ENCODE results near the gene MED1. TPM values are rescaled to one million over a fixed set of nuclear protein-coding genes. Genes with fewer than 3 reads are reported as not detected.
"Not testable (repeated sequence)": the region's sequence is repeated elsewhere in the genome, so short reads cannot be mapped to it uniquely, and the experiment has no call there.

MED1 gene, protein sequence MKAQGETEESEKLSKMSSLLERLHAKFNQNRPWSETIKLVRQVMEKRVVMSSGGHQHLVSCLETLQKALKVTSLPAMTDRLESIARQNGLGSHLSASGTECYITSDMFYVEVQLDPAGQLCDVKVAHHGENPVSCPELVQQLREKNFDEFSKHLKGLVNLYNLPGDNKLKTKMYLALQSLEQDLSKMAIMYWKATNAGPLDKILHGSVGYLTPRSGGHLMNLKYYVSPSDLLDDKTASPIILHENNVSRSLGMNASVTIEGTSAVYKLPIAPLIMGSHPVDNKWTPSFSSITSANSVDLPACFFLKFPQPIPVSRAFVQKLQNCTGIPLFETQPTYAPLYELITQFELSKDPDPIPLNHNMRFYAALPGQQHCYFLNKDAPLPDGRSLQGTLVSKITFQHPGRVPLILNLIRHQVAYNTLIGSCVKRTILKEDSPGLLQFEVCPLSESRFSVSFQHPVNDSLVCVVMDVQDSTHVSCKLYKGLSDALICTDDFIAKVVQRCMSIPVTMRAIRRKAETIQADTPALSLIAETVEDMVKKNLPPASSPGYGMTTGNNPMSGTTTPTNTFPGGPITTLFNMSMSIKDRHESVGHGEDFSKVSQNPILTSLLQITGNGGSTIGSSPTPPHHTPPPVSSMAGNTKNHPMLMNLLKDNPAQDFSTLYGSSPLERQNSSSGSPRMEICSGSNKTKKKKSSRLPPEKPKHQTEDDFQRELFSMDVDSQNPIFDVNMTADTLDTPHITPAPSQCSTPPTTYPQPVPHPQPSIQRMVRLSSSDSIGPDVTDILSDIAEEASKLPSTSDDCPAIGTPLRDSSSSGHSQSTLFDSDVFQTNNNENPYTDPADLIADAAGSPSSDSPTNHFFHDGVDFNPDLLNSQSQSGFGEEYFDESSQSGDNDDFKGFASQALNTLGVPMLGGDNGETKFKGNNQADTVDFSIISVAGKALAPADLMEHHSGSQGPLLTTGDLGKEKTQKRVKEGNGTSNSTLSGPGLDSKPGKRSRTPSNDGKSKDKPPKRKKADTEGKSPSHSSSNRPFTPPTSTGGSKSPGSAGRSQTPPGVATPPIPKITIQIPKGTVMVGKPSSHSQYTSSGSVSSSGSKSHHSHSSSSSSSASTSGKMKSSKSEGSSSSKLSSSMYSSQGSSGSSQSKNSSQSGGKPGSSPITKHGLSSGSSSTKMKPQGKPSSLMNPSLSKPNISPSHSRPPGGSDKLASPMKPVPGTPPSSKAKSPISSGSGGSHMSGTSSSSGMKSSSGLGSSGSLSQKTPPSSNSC (N-terminal part only)
- total RNA-seq (10 to 100 TPM; 16.8 to 22.5 (median 20.4) TPM), polyA plus RNA-seq (10 to 100 TPM in 1 of 3 donors, 1 to 10 TPM in 2; 4.2 to 18.6 (median 5.4) TPM)

GRCh38 chr17:39450847-39451581, at the start of gene MED1:
Gene MED1, minus strand, starts transcription at chr17:39451263. Its CDS starts 201 bp downstream, at chr17:39451062.
- H3K4me3 ChIP-seq = peak within 1 kb of the TSS; percentile 61 to 92 (median 74)
- DNase-seq = peak; percentile 97
- peaks cover 0 to 25% (median 4%) of the 10 kb centered on the region in 4 donors for H3K36me3 ChIP-seq
- peak within 1 kb of the TSS; percentile 81 to 90 (median 84) for H3K27ac ChIP-seq
- peaks cover 0 to 19% (median 16%) of the 10 kb centered on the region in 4 donors for H3K4me1 ChIP-seq
- intact Hi-C loops (cut with DNase I) = loop anchor here (1.0 kb wide), 1 partner anchor 10 kb away; the partner anchor contains the start of gene CDK12
- H3K9me3 ChIP-seq = no peaks in the 10 kb centered on the region
- TF ChIP-seq CTCF (IDR thresholded peaks at IDR 0.05) = no peak
- TF ChIP-seq POLR2AphosphoS5 (IDR thresholded peaks at IDR 0.05) = peak; percentile 42 to 84 (median 74)
- TF ChIP-seq POLR2A (IDR thresholded peaks at IDR 0.05) = peak; percentile 34 to 38
- 1% methylated on average over 37 of the region's 37 CpGs for WGBS, 2 donors
- no peaks in the 10 kb centered on the region for H3K27me3 ChIP-seq

DNA sequence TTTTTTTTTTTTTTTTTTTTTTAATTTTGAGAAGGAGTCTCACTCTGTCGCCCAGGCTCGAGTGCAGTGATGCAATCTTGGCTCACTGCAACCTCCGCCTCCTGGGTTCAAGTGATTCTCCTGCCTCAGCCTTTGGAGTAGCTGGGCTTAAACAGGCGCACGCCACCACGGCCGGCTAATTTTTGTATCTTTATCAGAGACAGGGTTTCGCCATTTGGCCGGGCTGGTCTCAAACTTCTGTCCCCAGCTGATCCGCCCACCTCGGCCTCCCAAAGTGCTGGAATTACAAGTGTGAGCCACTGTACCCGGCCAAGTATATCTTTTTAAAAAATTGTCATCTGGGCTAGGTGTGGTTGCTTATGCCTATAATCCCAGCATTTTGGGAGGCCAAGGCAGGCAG, 45.9 kb upstream of the MED1 start:
- intact Hi-C loops (cut with DNase I); H3K4me3 ChIP-seq; H3K9me3 ChIP-seq; H3K4me1 ChIP-seq; H3K27me3 ChIP-seq; H3K27ac ChIP-seq: not testable (repeated sequence)
- H3K36me3 ChIP-seq = peaks cover 31 to 95% (median 63%) of the 10 kb centered on the region in 4 donors
- 97% methylated on average over 12 of the region's 12 CpGs for WGBS, 2 donors
- peak; percentile 30 for DNase-seq

- no peak overlapping the region for H3K4me3 ChIP-seq
- H3K27ac ChIP-seq = no peak overlapping the region
- no peak for DNase-seq
- H3K9me3 ChIP-seq = no peaks in the 10 kb centered on the region
- H3K27me3 ChIP-seq = no peaks in the 10 kb centered on the region
- no peak for TF ChIP-seq CTCF (IDR thresholded peaks at IDR 0.05)
- TF ChIP-seq POLR2A (IDR thresholded peaks at IDR 0.05) = no peak
- 94 to 98% methylated on average over 4 of the region's 4 CpGs for WGBS, 2 donors
- intact Hi-C loops (cut with DNase I) = no loop called here
- H3K36me3 ChIP-seq = peaks cover 13 to 35% (median 21%) of the 10 kb centered on the region in 4 donors
- H3K4me1 ChIP-seq = no peaks in the 10 kb centered on the region
These were observed 36.9 kb upstream of the MED1 start for GRCh38 chr17:39487946-39488345.

DNA sequence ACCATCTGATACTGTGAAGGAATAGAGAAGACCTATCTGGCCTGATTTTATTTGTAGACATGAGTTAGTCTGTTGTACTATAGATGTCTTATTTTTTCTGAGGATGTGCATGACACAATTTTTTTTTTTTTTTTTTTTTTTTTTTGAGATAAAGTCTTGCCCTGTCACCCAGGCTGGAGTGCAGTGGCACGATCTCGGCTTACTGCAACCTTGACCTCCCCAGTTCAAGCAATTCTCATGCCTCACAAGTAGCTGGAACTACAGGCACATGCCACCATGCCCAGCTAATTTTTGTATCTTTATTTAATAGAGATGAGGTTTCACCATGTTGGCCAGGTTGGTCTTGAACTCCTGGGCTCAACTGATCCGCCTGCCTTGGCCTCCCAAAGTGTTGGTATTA, 36.4 kb upstream of the MED1 start:
- peaks cover 9 to 31% (median 18%) of the 10 kb centered on the region in 4 donors for H3K36me3 ChIP-seq
- DNase-seq; H3K27ac ChIP-seq; H3K4me1 ChIP-seq; H3K4me3 ChIP-seq; intact Hi-C loops (cut with DNase I); H3K27me3 ChIP-seq; H3K9me3 ChIP-seq: not testable (repeated sequence)
- 91 to 100% methylated on average over 3 of the region's 3 CpGs for WGBS, 2 donors

GRCh38 chr17:39486242-39486641, 35.2 kb upstream of the MED1 start:
- Histone ChIP-seq H3K4me3 (no peak overlapping the region), H3K9me3 (no peaks in the 10 kb centered on the region), H3K36me3 (peaks cover 4 to 21% (median 10%) of the 10 kb centered on the region in 4 donors), H3K27ac (no peak overlapping the region), H3K27me3 (no peaks in the 10 kb centered on the region), H3K4me1 (no peaks in the 10 kb centered on the region)
- WGBS, 2 donors = 76 to 80% methylated on average over 2 of the region's 2 CpGs
- peak; percentile 4 for DNase-seq
- no peak for TF ChIP-seq EP300 (IDR thresholded peaks at IDR 0.05)
- no peak for TF ChIP-seq POLR2A (IDR thresholded peaks at IDR 0.05)
- TF ChIP-seq POLR2AphosphoS5 (IDR thresholded peaks at IDR 0.05) = no peak
- TF ChIP-seq CTCF (IDR thresholded peaks at IDR 0.05) = no peak
- intact Hi-C loops (cut with DNase I) = no loop called here
